Measurements from ENCODE around the gene WDR35. TPM values are rescaled to one million over a fixed set of nuclear protein-coding genes. Genes with fewer than 3 reads are reported as not detected.
A peak's percentile ranks its signal among the peaks of the same experiment; 100 is the strongest.

The WDR35 gene
- total RNA-seq, 1 donor from 2014 or later, result 5.1 TPM

DNA sequence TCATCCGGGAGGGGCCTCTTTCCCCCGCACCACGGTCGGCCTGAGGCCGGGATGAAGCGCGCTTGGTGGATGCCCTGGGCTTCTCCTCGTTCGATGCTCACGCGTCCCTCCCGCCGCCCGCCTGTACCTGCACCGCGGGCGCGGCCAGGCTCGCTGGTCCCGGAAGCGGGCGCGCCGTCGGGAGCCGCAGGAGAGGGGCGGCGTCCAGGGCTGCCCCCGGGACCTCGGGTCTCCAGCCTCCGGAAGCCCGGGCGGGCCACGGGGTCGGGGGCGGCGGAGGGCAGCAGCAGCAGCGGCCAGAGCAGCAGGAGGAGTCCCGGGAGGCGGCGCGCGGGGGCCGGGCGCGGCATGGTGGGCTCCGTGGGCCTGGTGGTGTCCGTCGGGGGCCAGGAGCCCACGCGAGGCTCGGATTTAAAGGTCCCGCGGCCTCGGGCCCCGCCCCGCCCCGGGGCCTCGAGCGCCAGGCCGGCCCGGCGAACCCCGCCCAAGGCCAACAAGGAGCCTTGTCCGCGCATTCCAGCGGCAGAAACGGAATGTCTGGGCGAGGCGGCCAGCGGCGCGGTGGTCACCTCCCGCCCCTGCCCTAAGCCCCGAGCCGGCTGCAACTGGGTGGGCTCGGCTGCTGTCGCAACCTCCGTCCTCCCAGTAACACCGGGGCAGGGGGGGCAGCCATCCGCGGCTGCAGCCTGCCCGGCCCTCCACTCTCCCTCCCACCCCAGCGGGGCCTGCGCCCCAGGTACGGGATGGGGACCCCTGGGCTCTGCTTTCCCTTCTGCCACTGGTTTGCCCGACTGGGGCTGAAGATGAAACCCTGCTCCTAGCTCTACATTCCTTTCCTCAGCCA lies 22.6 kb upstream of the WDR35 start, which contains the start of gene MATN3:
MATN3 (minus strand) TSS at position 387 of the 844 bp plus-strand sequence; CDS start at position 350, 37 bp downstream.
- intact Hi-C loops (cut with micrococcal nuclease), result loop anchor here (5.0 kb wide), 1 partner anchor 85 kb away; no protein-coding TSS in a partner anchor
- peak; percentile 66 for DNase-seq
- peak; percentile 90 for ATAC-seq

GRCh38 chr2:20012032-20012281 lies 22.1 kb upstream of the WDR35 start:
- no peak for DNase-seq
- ATAC-seq, result no peak
- intact Hi-C loops (cut with micrococcal nuclease), result loop anchor here (5.0 kb wide), 1 partner anchor 85 kb away; no protein-coding TSS in a partner anchor

DNA sequence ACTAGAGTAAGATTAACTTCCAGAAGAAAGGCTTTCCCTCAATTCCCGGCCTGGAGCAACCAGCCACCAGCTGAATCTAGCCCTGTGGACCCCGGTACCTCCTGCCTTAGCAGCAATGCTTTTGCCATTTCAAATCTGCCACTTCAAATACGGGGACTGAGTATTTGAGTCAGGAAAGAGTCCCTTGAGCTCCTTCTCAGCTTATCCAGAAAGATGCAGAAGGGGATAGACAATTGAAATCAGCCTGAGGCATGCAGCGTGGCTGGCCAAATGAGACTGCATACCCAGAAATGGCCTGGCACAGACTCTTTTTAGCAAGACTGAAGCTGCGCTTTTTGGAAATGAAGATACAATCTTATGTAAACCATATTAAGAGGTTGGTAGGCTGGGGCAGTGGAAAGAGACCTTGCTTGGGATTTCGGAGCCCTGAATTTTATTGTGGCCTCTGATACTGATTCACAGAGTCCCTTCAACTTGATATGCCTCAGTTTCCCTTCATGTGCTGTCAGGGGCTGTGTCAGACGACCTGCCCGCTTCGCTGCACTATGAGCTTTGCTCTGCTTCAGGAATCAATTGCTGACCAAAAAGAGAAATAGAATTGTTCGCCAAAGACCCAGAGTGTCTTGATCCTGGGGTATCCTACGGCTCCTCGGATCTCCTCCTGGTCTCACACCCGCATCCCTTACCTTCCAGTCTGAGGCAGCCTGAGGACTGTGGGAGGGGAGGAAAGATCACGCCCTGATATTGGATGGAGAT lies 21.5 kb upstream of the WDR35 start:
- intact Hi-C loops (cut with micrococcal nuclease), result loop anchor here (5.0 kb wide), 1 partner anchor 86 kb away; no protein-coding TSS in a partner anchor
- DNase-seq (no peak), ATAC-seq (no peak)

DNA sequence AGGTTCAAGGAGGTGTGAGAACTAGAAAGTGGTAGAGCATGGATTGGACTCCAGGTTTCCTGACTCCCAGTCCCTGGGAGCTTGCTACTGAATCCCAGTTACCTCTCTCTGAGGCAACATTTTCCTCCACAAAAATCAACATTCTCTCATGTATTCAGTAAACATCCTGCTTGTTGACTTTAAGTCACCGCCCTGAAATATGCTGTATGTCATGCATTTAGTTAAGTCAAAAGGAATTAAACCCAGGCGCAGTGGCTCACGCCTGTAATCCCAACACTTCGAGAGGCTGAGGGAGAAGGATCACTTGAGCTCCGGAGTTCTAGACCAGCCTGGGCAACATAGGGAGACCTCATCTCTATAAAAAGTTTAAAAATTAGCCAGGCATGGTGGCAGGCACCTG lies 18.8 kb upstream of the WDR35 start:
- intact Hi-C loops (cut with micrococcal nuclease), result no loop called here
- DNase-seq, result no peak
- ATAC-seq, result no peak

DNA sequence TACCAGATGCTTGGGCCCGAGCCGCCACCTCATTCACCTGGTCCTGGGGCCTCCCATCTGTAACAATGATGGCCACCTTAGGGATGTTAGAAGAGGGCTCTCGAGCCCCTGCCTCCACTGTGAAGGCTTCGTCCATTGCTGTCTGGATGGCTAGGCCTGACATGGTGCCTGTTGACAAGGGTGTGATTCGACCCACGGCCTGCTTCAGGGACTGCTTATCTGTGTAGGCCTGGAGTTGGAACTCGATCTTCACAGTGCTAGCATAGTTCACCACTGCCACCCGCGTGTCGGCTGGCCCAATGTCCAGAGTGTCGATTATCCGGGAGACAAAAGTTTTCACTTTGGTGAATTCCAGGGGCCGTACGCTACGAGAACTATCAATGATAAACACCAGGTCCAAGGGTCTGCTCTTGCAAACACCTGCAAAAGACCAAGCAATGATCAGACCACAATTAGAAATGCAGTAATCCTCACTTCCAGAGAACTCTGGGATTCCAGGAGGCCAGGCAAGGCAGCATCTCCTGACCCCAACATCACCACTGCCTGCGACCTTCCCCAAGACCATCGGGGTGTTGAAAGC lies 16.1 kb upstream of the WDR35 start:
- DNase-seq (no peak), ATAC-seq (no peak)
- intact Hi-C loops (cut with micrococcal nuclease), result no loop called here

DNA sequence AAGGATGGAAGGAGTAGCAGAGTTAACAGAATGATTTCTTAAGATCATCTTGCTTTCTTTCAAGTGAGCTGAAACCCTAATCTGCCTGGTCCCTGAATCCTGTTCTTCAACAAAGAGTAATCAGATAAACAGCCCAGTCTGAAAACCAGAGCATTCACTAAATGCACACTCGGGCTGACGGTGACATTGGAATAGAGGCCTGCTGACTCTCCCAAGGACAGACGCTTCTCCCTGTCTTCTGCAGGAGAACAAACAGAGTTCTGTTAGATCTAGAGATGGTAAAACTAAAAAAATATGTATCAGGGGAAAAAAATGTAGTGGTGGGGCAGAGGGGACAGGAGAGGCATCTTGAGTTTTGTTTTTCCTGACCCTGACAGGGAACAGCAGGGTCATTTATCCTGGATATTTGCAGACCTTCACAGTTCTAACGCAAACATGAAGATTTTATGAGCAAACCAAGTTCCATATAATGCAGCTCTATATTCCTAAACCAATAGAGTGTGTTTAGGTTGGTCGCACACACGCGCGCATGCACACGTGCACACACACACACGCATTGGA lies 15.2 kb upstream of the WDR35 start:
- DNase-seq (no peak), ATAC-seq (no peak)
- intact Hi-C loops (cut with micrococcal nuclease), result no loop called here

GRCh38 chr2:20001361-20001863 lies 11.5 kb upstream of the WDR35 start:
- no peak for DNase-seq
- intact Hi-C loops (cut with micrococcal nuclease), result no loop called here
- ATAC-seq, result no peak

DNA sequence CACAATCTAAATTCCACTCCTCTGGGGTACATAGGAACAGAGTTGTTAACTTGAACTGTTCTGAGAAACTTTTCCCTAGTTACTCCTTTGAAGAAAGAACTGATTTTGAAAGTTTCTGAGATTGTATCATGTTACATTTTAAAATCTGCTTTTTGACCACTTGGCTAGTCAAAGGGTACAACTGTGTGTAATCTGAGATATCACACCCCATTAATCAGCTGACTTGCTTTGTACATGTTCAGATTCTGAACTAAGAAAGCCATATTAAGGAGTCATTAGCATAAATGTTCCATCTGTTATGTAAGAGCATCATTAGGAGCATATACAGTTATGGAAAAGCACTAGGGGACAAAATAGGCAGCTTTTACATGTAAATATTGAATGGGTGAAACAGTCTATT lies 3.8 kb upstream of the WDR35 start:
- intact Hi-C loops (cut with micrococcal nuclease), result no loop called here
- ATAC-seq (no peak), DNase-seq (no peak)

GRCh38 chr2:19991895-19992294 lies 2.0 kb upstream of the WDR35 start:
- intact Hi-C loops (cut with micrococcal nuclease), result no loop called here
- ATAC-seq, result no peak
- no peak for DNase-seq

DNA sequence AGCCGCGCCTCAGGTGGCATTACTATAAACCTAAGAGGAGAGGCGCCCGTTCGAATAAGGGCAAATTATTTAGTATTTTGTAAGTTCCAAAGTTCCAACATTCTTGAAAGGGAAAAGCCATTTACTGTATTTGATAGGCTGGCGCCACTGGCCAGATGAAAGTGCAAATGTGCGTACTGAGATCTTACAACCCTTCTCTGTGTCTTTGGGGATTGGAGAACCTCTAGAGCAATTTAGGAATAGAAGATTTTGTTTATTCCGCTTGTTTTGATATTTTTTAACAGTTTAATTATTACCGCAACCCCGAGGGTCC lies 467 bp upstream of the WDR35 start:
- DNase-seq (no peak), ATAC-seq (no peak)
- intact Hi-C loops (cut with micrococcal nuclease), result no loop called here

GRCh38 chr2:19989342-19989666 lies 601 bp downstream of the WDR35 start:
- no peak for DNase-seq
- intact Hi-C loops (cut with micrococcal nuclease), result no loop called here
- no peak for ATAC-seq

DNA sequence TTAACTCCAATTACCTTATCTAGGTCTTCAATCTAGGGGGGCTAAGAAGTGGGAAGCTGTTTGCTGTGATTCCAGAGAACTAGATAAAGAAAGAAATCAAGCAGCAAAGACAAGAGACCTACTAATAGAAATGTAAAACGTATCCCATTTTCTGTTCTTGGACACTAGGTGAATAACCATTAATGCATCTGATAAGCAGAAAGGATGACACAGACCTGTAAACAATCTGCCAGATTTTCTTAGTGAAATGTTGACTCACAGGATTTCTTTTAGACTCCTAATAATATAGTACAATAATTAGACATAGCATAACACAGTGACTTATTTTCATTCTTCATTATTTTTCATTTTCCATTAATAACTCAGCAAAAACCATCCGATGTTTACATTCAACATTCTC lies 1.3 kb downstream of the WDR35 start:
- no peak for ATAC-seq
- intact Hi-C loops (cut with micrococcal nuclease), result no loop called here
- no peak for DNase-seq

DNA sequence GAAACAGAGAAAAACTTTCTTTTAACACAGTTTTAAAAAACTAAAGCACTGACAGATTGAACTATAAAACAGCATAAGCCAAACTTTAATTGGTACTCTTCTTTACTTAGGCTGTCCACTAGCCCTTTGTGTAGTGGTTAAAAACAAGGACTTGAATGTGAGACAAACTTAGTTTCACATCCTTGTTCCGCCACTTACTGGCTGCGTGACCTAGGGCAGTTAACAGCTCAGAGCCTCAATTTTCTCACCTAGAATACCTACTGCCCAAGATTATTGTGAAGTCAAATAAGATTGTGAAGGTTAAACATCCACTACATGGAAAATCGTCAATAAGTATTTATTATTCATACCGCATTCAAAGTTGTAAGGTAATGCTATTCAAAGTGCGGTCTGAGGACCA lies 2.0 kb downstream of the WDR35 start:
- no peak for DNase-seq
- ATAC-seq, result no peak
- intact Hi-C loops (cut with micrococcal nuclease), result no loop called here

GRCh38 chr2:19982268-19982667 lies 7.6 kb downstream of the WDR35 start:
- intact Hi-C loops (cut with micrococcal nuclease), result no loop called here
- DNase-seq, result no peak
- no peak for ATAC-seq

GRCh38 chr2:19979932-19980331 lies 10.0 kb downstream of the WDR35 start:
- intact Hi-C loops (cut with micrococcal nuclease), result no loop called here
- DNase-seq, result no peak
- no peak for ATAC-seq

GRCh38 chr2:19973466-19973865 lies 16.4 kb downstream of the WDR35 start:
- ATAC-seq (no peak), DNase-seq (no peak)
- intact Hi-C loops (cut with micrococcal nuclease), result no loop called here

- ATAC-seq (no peak), DNase-seq (no peak)
- intact Hi-C loops (cut with micrococcal nuclease), result no loop called here
These were observed 18.2 kb downstream of the WDR35 start for GRCh38 chr2:19971691-19972090.

DNA sequence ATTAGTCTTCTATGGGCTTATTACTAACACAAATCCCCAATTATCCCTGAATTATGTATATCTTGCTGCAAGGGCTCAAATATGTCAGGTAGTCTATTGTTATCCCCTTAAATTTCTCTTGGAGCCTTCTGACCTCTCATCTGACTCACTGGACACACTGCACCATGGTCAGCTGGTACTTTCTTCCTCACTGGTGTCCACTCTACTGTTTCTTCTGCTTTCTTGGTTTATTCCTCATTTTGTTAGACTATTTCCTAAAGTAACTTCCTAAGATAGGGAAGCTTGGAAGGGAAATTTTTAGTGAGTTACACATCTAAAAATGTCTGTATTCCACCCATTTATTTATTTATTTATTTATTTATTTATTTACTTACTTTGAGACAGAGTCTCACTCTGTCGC lies 26.5 kb downstream of the WDR35 start:
- ATAC-seq, result no peak
- intact Hi-C loops (cut with micrococcal nuclease), result no loop called here
- no peak for DNase-seq

DNA sequence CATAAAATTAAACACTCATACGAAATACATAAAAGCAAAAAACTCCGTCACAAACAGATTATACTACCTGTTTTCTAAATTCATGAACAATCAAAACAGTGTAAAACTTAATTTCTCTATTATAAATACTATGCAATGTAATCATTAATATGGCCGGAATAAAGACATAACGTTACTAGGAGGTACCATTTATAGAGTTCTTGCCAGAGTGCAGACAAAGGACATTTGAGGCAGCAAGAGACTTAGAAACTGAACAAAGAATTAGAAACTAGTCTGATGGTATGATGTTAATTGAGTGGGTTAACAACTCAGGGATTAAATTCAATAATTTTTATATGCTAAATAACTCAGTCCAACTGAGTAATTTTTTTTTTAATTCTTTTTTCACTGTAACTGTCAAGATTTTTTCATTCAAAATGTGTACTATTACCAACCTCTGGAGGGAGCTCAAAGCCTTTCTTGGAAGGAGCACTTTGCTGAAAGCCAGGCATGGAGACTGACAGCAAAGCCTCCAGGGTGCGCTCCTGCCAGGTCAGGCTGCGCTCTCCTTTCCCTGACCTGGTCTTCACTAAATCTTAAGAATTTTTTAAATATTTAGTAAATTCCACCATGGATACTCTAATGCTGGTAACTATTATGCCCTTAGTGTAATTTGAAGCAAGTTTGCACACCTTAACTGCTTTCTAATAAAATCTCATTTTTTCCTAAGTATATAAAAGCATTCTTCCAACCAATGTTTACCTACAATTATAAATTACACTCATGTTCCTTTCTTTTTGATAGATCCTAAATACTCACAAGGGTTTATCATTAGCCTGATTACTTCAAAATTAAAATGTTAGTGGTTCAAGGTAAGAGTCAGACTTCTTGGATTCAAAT lies 34.1 kb downstream of the WDR35 start:
- DNase-seq (peak; percentile 47), ATAC-seq (peak; percentile 88)
- intact Hi-C loops (cut with micrococcal nuclease), result loop anchor here (5.0 kb wide), 1 partner anchor 142 kb away; no protein-coding TSS in a partner anchor

Measured in left ventricle myocardium superior (tissue), 1 donor.